Neural crest cell (in vitro differentiated cells): Measurements from ENCODE around the gene RNF130. TPM values are rescaled to one million over a fixed set of nuclear protein-coding genes. Genes with fewer than 3 reads are reported as not detected.

ENCODE experiments used
- DNase-seq: peaks from one replicate; pipeline ENCODE4 v3.0.0; 2021; ENCODE audit warnings: low read depth, mixed read lengths, low spot score
- H3K27ac Mint-ChIP-seq: one replicate; pipeline ENCODE4 v1.8.0; 2021; ENCODE audit warnings: mild to moderate bottlenecking, mixed read lengths; ENCODE audit not compliant: unreplicated experiment
- H3K27me3 Mint-ChIP-seq: 2 replicates; pipeline ENCODE4 v1.8.0; 2021; ENCODE audit warnings: low read depth, mild to moderate bottlenecking, mixed read lengths
- H3K36me3 Mint-ChIP-seq: 2 replicates; pipeline ENCODE4 v1.8.0; 2021; ENCODE audit warnings: low read depth, mild to moderate bottlenecking, mixed read lengths
- H3K4me1 Mint-ChIP-seq: 2 replicates; pipeline ENCODE4 v1.8.0; 2021; ENCODE audit warnings: mixed read lengths
- H3K4me3 Mint-ChIP-seq: one replicate; pipeline ENCODE4 v1.8.0; 2021; ENCODE audit warnings: mild to moderate bottlenecking, mixed read lengths
- H3K9me3 Mint-ChIP-seq: 2 replicates; pipeline ENCODE4 v1.8.0; 2021; ENCODE audit warnings: mixed read lengths
- total RNA-seq: library from RNA; stranded (reverse); gene quantifications from 2 replicates; pipeline ENCODE4 v1.2.1, GENCODE V29; 2021
- TF ChIP-seq, protein P1 (sequence below): fragments of 200-600 bp; sonication (generic); conservative IDR thresholded peaks from 2 replicates; pipeline ENCODE4 v1.5.0; 2021; ENCODE audit warnings: antibody characterized with exemption, mild to moderate bottlenecking

Gene RNF130
- total RNA-seq, 1 donor from 2014 or later: 113 TPM

DNA sequence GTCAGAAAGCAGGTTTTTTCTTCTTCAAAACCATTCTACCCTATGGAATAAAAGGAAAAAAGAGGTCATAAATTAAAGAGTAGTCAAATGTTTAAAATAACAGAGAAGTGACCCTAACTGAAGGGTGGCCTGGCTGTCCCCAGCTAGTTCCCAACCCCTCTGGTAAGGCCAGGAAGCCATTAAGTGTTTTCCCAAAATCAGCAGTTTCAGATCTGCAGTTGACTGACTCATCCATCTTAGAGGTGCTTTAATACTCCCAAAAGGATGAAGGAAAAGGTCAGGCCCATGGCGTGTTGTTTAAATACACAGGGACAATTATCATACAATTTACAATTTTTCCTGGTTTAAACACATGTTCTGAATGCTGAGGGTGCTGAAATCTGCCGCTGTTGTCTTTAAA, 115.9 kb downstream of the RNF130 start:
- Mint-ChIP-seq H3K36me3 (peaks cover 48% of the 10 kb centered on the region), H3K27me3 (no peaks in the 10 kb centered on the region), H3K4me3 (no peak overlapping the region), H3K4me1 (no peaks in the 10 kb centered on the region), H3K9me3 (no peaks in the 10 kb centered on the region), H3K27ac (no peak overlapping the region)
- no peak for DNase-seq
- TF ChIP-seq, protein P1, sequence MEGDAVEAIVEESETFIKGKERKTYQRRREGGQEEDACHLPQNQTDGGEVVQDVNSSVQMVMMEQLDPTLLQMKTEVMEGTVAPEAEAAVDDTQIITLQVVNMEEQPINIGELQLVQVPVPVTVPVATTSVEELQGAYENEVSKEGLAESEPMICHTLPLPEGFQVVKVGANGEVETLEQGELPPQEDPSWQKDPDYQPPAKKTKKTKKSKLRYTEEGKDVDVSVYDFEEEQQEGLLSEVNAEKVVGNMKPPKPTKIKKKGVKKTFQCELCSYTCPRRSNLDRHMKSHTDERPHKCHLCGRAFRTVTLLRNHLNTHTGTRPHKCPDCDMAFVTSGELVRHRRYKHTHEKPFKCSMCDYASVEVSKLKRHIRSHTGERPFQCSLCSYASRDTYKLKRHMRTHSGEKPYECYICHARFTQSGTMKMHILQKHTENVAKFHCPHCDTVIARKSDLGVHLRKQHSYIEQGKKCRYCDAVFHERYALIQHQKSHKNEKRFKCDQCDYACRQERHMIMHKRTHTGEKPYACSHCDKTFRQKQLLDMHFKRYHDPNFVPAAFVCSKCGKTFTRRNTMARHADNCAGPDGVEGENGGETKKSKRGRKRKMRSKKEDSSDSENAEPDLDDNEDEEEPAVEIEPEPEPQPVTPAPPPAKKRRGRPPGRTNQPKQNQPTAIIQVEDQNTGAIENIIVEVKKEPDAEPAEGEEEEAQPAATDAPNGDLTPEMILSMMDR: no peak

- TF ChIP-seq, protein P1: no peak
- no peak for DNase-seq
- Mint-ChIP-seq H3K27me3 (no peaks in the 10 kb centered on the region), H3K36me3 (peaks cover 46% of the 10 kb centered on the region), H3K4me3 (no peak overlapping the region), H3K27ac (no peak overlapping the region), H3K9me3 (no peaks in the 10 kb centered on the region), H3K4me1 (no peaks in the 10 kb centered on the region)
Measured at GRCh38 chr5:179955062-179955461, 116.5 kb downstream of the RNF130 start.

- no peaks in the 10 kb centered on the region for H3K4me1 Mint-ChIP-seq
- H3K27ac Mint-ChIP-seq: no peak overlapping the region
- H3K27me3 Mint-ChIP-seq: no peaks in the 10 kb centered on the region
- DNase-seq: no peak
- TF ChIP-seq, protein P1: no peak
- H3K9me3 Mint-ChIP-seq: no peaks in the 10 kb centered on the region
- no peak overlapping the region for H3K4me3 Mint-ChIP-seq
- H3K36me3 Mint-ChIP-seq: peaks cover 46% of the 10 kb centered on the region
Measured at GRCh38 chr5:179954434-179954833, 117.1 kb downstream of the RNF130 start.

GRCh38 chr5:179953987-179954386, 117.6 kb downstream of the RNF130 start:
- Mint-ChIP-seq H3K27me3 (no peaks in the 10 kb centered on the region), H3K4me3 (no peak overlapping the region), H3K4me1 (no peaks in the 10 kb centered on the region), H3K9me3 (no peaks in the 10 kb centered on the region), H3K36me3 (peaks cover 43% of the 10 kb centered on the region), H3K27ac (no peak overlapping the region)
- no peak for DNase-seq
- TF ChIP-seq, protein P1: no peak

- no peaks in the 10 kb centered on the region for H3K27me3 Mint-ChIP-seq
Measured at GRCh38 chr5:179936976-179937681, 134.4 kb downstream of the RNF130 start.

More at GRCh38 chr5:179936976-179937681, 134.4 kb downstream of the RNF130 start:
- no peak overlapping the region for H3K4me3 Mint-ChIP-seq
- no peak overlapping the region for H3K27ac Mint-ChIP-seq
- H3K36me3 Mint-ChIP-seq: peaks cover 35% of the 10 kb centered on the region
- peaks cover 9% of the 10 kb centered on the region for H3K9me3 Mint-ChIP-seq
- no peak for DNase-seq
- TF ChIP-seq, protein P1: no peak
- no peaks in the 10 kb centered on the region for H3K4me1 Mint-ChIP-seq
